K562 (cell line): Measurements from ENCODE around the gene ZNF169. TPM values are rescaled to one million over a fixed set of nuclear protein-coding genes. Genes with fewer than 3 reads are reported as not detected.
"Not testable (repeated sequence)": the region's sequence is repeated elsewhere in the genome, so short reads cannot be mapped to it uniquely, and the experiment has no call there.

Source experiments
- ATAC-seq: fragments of 200-7000 bp; cut with Tn5 transposase; 3 replicates; pipeline ENCODE4 v1.9.1; 2020; ENCODE audit warnings: moderate library complexity
- BruUV-seq: library from RNA; stranded (reverse); fragments of 400-500 nt; replicated peaks from 2 replicates; lab custom pipeline; 2021; lab: Mats Ljungman, UMichigan
- CTCF ChIA-PET: fragments of 300-600 bp; formaldehyde crosslinking; extraction: SDS; loops from one replicate; lab custom pipeline; 2021; ENCODE audit warnings: low intra/inter-chr PET ratio; lab: Yijun Ruan, JAX
- POLR2A ChIA-PET: fragments of 300-600, 350-650 bp; sonication (Branson Sonifier 250); formaldehyde crosslinking; extraction: SDS; loops from one replicate; lab custom pipeline; 2021; ENCODE audit warnings: antibody characterized with exemption, inconsistent platforms; lab: Yijun Ruan, JAX
- DNase-seq, 4 experiments: peaks; one replicate each; pipeline versions ENCODE4 v3.0.0 to v3.0.0-alpha.2; 2011 to 2018; ENCODE audit warnings: low spot score in 3 of 4, mixed read lengths in 3 of 4; ENCODE audit errors: extremely low read depth in 1 of 4
- FAIRE-seq: peaks from 2 replicates; lab custom pipeline; 2011; peaks lifted over from hg19 to GRCh38; lab: Jason Lieb, UNC
- H2AFZ ChIP-seq: 2 replicates; pipeline ENCODE4 v1.6.0; 2011; ENCODE audit warnings: low read depth, low read length, control low read depth, inconsistent platforms
- H3K27ac ChIP-seq: fragments of 200-600 bp; 3 replicates; pipeline ENCODE4 v1.8.0; 2011; ENCODE audit warnings: low read depth, mild to moderate bottlenecking, control low read depth, inconsistent platforms, low read length, moderate library complexity, mixed read lengths; ENCODE audit errors: extremely low read depth
- H3K27me3 ChIP-seq, 2 experiments: fragments of 300-600 bp in 1 of 2; 2 replicates in 1 of 2; 3 replicates in 1 of 2; pipeline versions ENCODE4 v1.6.0 to v1.8.0; 2011; ENCODE audit warnings: inconsistent platforms in 2 of 2, low read length in 2 of 2, mild to moderate bottlenecking in 1 of 2, mixed read lengths in 1 of 2, moderate library complexity in 1 of 2; ENCODE audit not compliant: control insufficient read depth in 2 of 2, insufficient read depth in 2 of 2
- H3K36me3 ChIP-seq: fragments of 300-600 bp; 3 replicates; pipeline ENCODE4 v1.8.0; 2011; ENCODE audit warnings: mild to moderate bottlenecking, low read length, inconsistent platforms; ENCODE audit not compliant: control insufficient read depth, insufficient read depth
- H3K4me1 ChIP-seq, 2 experiments: fragments of 200-600 bp in 1 of 2; replicated peaks in 1 of 2; 2 replicates in 1 of 2; 3 replicates in 1 of 2; pipeline versions ENCODE4 v1.5.1 to v1.8.0; 2011; ENCODE audit warnings: inconsistent platforms in 2 of 2, low read length in 2 of 2, mild to moderate bottlenecking in 1 of 2, mixed read lengths in 1 of 2, moderate library complexity in 1 of 2; ENCODE audit not compliant: control insufficient read depth in 2 of 2, insufficient read depth in 2 of 2
- H3K4me2 ChIP-seq: 2 replicates; pipeline ENCODE4 v1.6.1; 2011; ENCODE audit warnings: low read length, control low read depth, inconsistent platforms, mixed read lengths; ENCODE audit not compliant: insufficient read depth
- H3K4me3 ChIP-seq: fragments of 200-600 bp; sonication (generic), shearing (Covaris generic); 2 replicates; pipeline ENCODE4 v1.5.1; 2016; ENCODE audit warnings: control low read depth, inconsistent platforms
- H3K79me2 ChIP-seq: fragments of 200-600 bp; 3 replicates; pipeline ENCODE4 v1.8.0; 2011; ENCODE audit warnings: low read length, inconsistent platforms; ENCODE audit not compliant: control insufficient read depth, insufficient read depth
- H3K9ac ChIP-seq, 2 experiments: 2 replicates each; pipeline versions ENCODE4 v1.6.0 to v1.6.1; 2011; ENCODE audit warnings: low read depth in 2 of 2, low read length in 2 of 2, control low read depth in 1 of 2, inconsistent platforms in 1 of 2, mild to moderate bottlenecking in 1 of 2, mixed read lengths in 1 of 2; ENCODE audit not compliant: insufficient read depth in 1 of 2
- H3K9me1 ChIP-seq: one replicate; pipeline ENCODE4 v1.6.0; 2011; ENCODE audit warnings: inconsistent platforms, mild to moderate bottlenecking, low read length, moderate library complexity; ENCODE audit not compliant: control insufficient read depth, insufficient read depth
- H3K9me3 ChIP-seq: replicated peaks from 2 replicates; pipeline ENCODE4 v1.5.1; 2011; ENCODE audit warnings: low read depth, low read length, inconsistent platforms; ENCODE audit not compliant: control insufficient read depth, insufficient read depth
- H4K20me1 ChIP-seq: replicated peaks from 2 replicates; pipeline ENCODE4 v1.6.1; 2011; ENCODE audit warnings: low read length, inconsistent platforms, mixed read lengths; ENCODE audit not compliant: control insufficient read depth, insufficient read depth
- ADNP ChIP-seq: fragments of 200-800 bp; sonication (Bioruptor generic); IDR thresholded peaks from 2 replicates; pipeline ENCODE4 v1.6.1; 2016; ENCODE audit warnings: missing genetic modification characterization, missing compliant biosample characterization
- ARID1B ChIP-seq: fragments of 450-650 bp; IDR thresholded peaks from 2 replicates; pipeline ENCODE4 v1.6.1; 2016; ENCODE audit warnings: antibody characterized with exemption, mild to moderate bottlenecking, inconsistent platforms
- ATF7 ChIP-seq: fragments of 450-650 bp; IDR thresholded peaks from 2 replicates; pipeline ENCODE4 v1.7.1; 2014; ENCODE audit warnings: mild to moderate bottlenecking, moderate library complexity
- CC2D1A ChIP-seq: fragments of 450-650 bp; IDR thresholded peaks from 2 replicates; pipeline ENCODE4 v1.6.1; 2017; ENCODE audit warnings: mild to moderate bottlenecking
- CCNT2 ChIP-seq: IDR thresholded peaks from 2 replicates; pipeline ENCODE4 v1.6.1; 2011; ENCODE audit warnings: borderline replicate concordance, low read depth, mild to moderate bottlenecking, moderate library complexity, mixed read lengths, low read length; ENCODE audit not compliant: insufficient read length; ENCODE audit errors: extremely low read depth
- CHAMP1 ChIP-seq: fragments of 450-650 bp; IDR thresholded peaks from 2 replicates; pipeline ENCODE4 v1.6.1; 2016; ENCODE audit warnings: mild to moderate bottlenecking
- EP300 ChIP-seq: IDR thresholded peaks from 2 replicates; pipeline ENCODE4 v1.6.1; 2012; ENCODE audit warnings: low read length, improper control_type of control experiment
- ETV1 ChIP-seq: fragments of 450-650 bp; conservative IDR thresholded peaks from 2 replicates; pipeline ENCODE4 v1.6.1; 2016; ENCODE audit warnings: missing genetic modification characterization, control low read depth, low read depth, missing compliant biosample characterization
- FOSL1 ChIP-seq: fragments of 200-800 bp; sonication (Bioruptor generic); conservative IDR thresholded peaks from 2 replicates; pipeline ENCODE4 v1.6.1; 2016; ENCODE audit warnings: missing genetic modification characterization, missing compliant biosample characterization
- JUND ChIP-seq, 2 experiments: IDR thresholded peaks; 2 replicates in 1 of 2; 3 replicates in 1 of 2; pipeline ENCODE4 v1.6.1; 2011; ENCODE audit warnings: borderline replicate concordance in 2 of 2, low read depth in 2 of 2, low read length in 2 of 2, improper control_type of control experiment in 1 of 2, missing biosample characterization in 1 of 2, missing genetic modification characterization in 1 of 2, missing genetic modification reagents in 1 of 2
- LEF1 ChIP-seq: fragments of 450-650 bp; IDR thresholded peaks from 2 replicates; pipeline ENCODE4 v1.6.1; 2016; ENCODE audit warnings: mild to moderate bottlenecking
- MEF2D ChIP-seq: conservative IDR thresholded peaks from 2 replicates; pipeline ENCODE4 v1.6.1; 2016; ENCODE audit warnings: low read depth, missing genetic modification characterization, missing compliant biosample characterization
- NFATC3 ChIP-seq: fragments of 450-650 bp; IDR thresholded peaks from 2 replicates; pipeline ENCODE4 v1.6.1; 2017; ENCODE audit warnings: mild to moderate bottlenecking
- RCOR1 ChIP-seq, 2 experiments: IDR thresholded peaks; 2 replicates each; pipeline ENCODE4 v1.6.1; 2012; ENCODE audit warnings: low read depth in 2 of 2, low read length in 2 of 2, borderline replicate concordance in 1 of 2, improper control_type of control experiment in 1 of 2
- SMAD4 ChIP-seq: fragments of 250-450 bp; sonication (Bioruptor Pico); conservative IDR thresholded peaks from 2 replicates; pipeline ENCODE4 v1.8.0; 2021; ENCODE audit warnings: inconsistent platforms, mild to moderate bottlenecking, moderate library complexity
- TEAD1 ChIP-seq, 2 experiments: fragments of 450-650 bp in 1 of 2; sonication (generic) in 1 of 2; formaldehyde crosslinking; IDR thresholded peaks; 2 replicates each; pipeline versions ENCODE4 v1.4.0 to v1.8.0; 2020 to 2022; ENCODE audit warnings: mild to moderate bottlenecking in 2 of 2, missing genetic modification reagents in 1 of 2
- ZBTB2 ChIP-seq: fragments of 450-650 bp; IDR thresholded peaks from 2 replicates; pipeline ENCODE4 v1.6.1; 2016; ENCODE audit warnings: antibody characterized with exemption
- ZEB2 ChIP-seq: fragments of 450-650 bp; IDR thresholded peaks from 2 replicates; pipeline ENCODE4 v1.6.1; 2016
- ZNF175 ChIP-seq: fragments of 200-800 bp; sonication (Bioruptor generic); IDR thresholded peaks from 2 replicates; pipeline ENCODE4 v1.6.1; 2016; ENCODE audit warnings: low read depth, mild to moderate bottlenecking, missing genetic modification characterization, missing compliant biosample characterization
- WGBS: fragments of 100-300 bp; shearing (Covaris generic); methylation state at CpG from one replicate; pipeline ENCODE4 v1.1.6; 2016; ENCODE audit warnings: low coverage, mixed read lengths; ENCODE audit not compliant: insufficient coverage; ENCODE audit errors: missing lambda C conversion rate; 5-methylcytosine and 5-hydroxymethylcytosine counted together
- in situ Hi-C: fragments of 300-500 bp; cut with MboI; formaldehyde crosslinking; loops from 4 replicates; pipeline ENCODE4 v1.15.0; 2018; ENCODE audit warnings: inconsistent platforms, mixed read lengths
- intact Hi-C: fragments of 100-400 bp; cut with micrococcal nuclease; formaldehyde crosslinking; loops from 2 replicates; pipeline ENCODE4 v1.14.2; 2022
- polyA plus RNA-seq, 8 experiments: library from polyadenylated mRNA; depleted of rRNA in 4 of 8; stranded (reverse) in 5 of 8; unstranded in 3 of 8; fragments of >200 nt; fragmentation: Nextera tagmentation in 2 of 8; fragmentation: Illumina TruSeq in 1 of 8; extraction: Ambion mirVana in 2 of 8; extraction: Trizol in 1 of 8; gene quantifications; 2 replicates each; pipeline versions ENCODE4 v1.2.1 to v1.2.3, GENCODE V29; 2011 to 2014; ENCODE audit warnings: inconsistent platforms in 1 of 8, missing spikeins in 1 of 8
- total RNA-seq, 7 experiments: library from RNA; depleted of rRNA in 6 of 7; stranded (reverse); fragments of >200 nt in 6 of 7; fragmentation: Illumina TruSeq in 2 of 7; extraction: Trizol in 2 of 7; gene quantifications; 2 replicates each; pipeline versions ENCODE4 v1.2.1 to v1.2.3, GENCODE V29; 2011 to 2021; ENCODE audit warnings: low replicate concordance in 1 of 7

The ZNF169 gene
- total and polyA plus RNA-seq, 9 of the 15 experiments (the other 6 are each of a cell fraction or from before 2014, with no cell fraction given) = 2.0 to 16.2 (median 5.6) TPM

GRCh38 chr9:94277029-94277428, 17.9 kb downstream of the ZNF169 start:
- Histone ChIP-seq H3K36me3 (peaks cover 25% of the 10 kb centered on the region; the same call in 2 of the 3 replicates), H3K79me2 (peaks cover 39% of the 10 kb centered on the region), H3K4me2 (peak overlapping the region; percentile 40), H2AFZ (peak overlapping the region; percentile 47), H3K4me1 (peaks cover 16 to 31% of the 10 kb centered on the region in 2 experiments), H3K27ac (peak overlapping the region; percentile 74), H3K9ac (0 out of 4 replicates have a peak overlapping the region, but pooled peaks of 1 of the 2 experiments have one; percentile 7), H3K9me3 (peaks cover 17% of the 10 kb centered on the region)
- H3K27me3 ChIP-seq; BruUV-seq; H3K9me1 ChIP-seq; in situ Hi-C loops; FAIRE-seq; intact Hi-C loops; H3K4me3 ChIP-seq; CTCF ChIA-PET; H4K20me1 ChIP-seq; TF ChIP-seq JUND (tag; IDR thresholded peaks at IDR 0.05; ENCODE audit: borderline replicate concordance, low read depth, low read length): not testable (repeated sequence)
- POLR2A ChIA-PET = interaction anchor here (1.1 kb wide), 2 partner anchors 11 to 18 kb away, joined by 3 to 4 read pairs; partner anchors contain the start of gene ZNF169
- peak; percentile 27 for ATAC-seq
- DNase-seq = peak in 1 of 4 experiments; percentile 50
- WGBS = 3% methylated on average over 4 of the region's 4 CpGs
- TF ChIP-seq NFATC3 = 0 out of 2 replicates have a peak, but pooled peaks have one; percentile 38
- TF ChIP-seq JUND (IDR thresholded peaks at IDR 0.05; ENCODE audit: borderline replicate concordance, low read depth, low read length) = peak; percentile 36; the same call in 1 of the 2 replicates
- TF ChIP-seq EP300 = peak; percentile 94
- peak; percentile 65; the same call in 1 of the 2 replicates for TF ChIP-seq ZBTB2
- TF ChIP-seq TEAD1 (CRISPR knock-in tag; IDR thresholded peaks at IDR 0.05) = 0 out of 4 replicates have a peak, but pooled peaks of 1 of the 2 experiments have one; percentile 46
- peak; percentile 91 for TF ChIP-seq ZEB2
- TF ChIP-seq ZNF175 = peak; percentile 8; the same call in 1 of the 2 replicates
- peak; percentile 44; the same call in 1 of the 2 replicates for TF ChIP-seq ADNP (tag)
- TF ChIP-seq MEF2D (tag) = peak; percentile 52; the same call in 1 of the 2 replicates
- TF ChIP-seq CHAMP1 = peak; percentile 43; the same call in 1 of the 2 replicates
- peak; percentile 46; the same call in 1 of the 2 replicates for TF ChIP-seq ATF7
- TF ChIP-seq ARID1B = peak; percentile 96
- peak; percentile 37; the same call in 1 of the 2 replicates for TF ChIP-seq FOSL1 (tag)
- peak; percentile 64 for TF ChIP-seq SMAD4 (CRISPR knock-in tag)
- peak; percentile 93 for TF ChIP-seq LEF1
- TF ChIP-seq RCOR1 (IDR thresholded peaks at IDR 0.05; ENCODE audit: borderline replicate concordance in 1 of 2, low read depth in 2 of 2, low read length in 2 of 2) = peak in 1 of 2 experiments; percentile 77; a peak in 2 of 4 replicates
- peak; percentile 91 for TF ChIP-seq CC2D1A
- TF ChIP-seq ETV1 (tag) = 0 out of 2 replicates have a peak, but pooled peaks have one; percentile 50
- peak; percentile 24 for TF ChIP-seq CCNT2
